OCI-LY3 (cell line): Measurements from ENCODE around the gene GPR65.

Experiments used
- H2AFZ ChIP-seq: fragments of 200-600, 300-600 bp; shearing (Covaris generic); 2 replicates; pipeline ENCODE4 v1.6.0; 2014; ENCODE audit warnings: antibody characterized with exemption, low read depth, low read length
- H3K27ac ChIP-seq: fragments of 200-600, 300-600 bp; sonication (generic); 2 replicates; pipeline ENCODE4 v1.5.1; 2014; ENCODE audit warnings: mild to moderate bottlenecking, low read length, moderate library complexity, mixed read lengths
- H3K27me3 ChIP-seq: fragments of 200-600, 300-600 bp; sonication (generic); 2 replicates; pipeline ENCODE4 v1.6.1; 2014; ENCODE audit warnings: low read depth, low read length, mixed read lengths
- H3K36me3 ChIP-seq: fragments of 200-600, 300-600 bp; sonication (generic); replicated peaks from 2 replicates; pipeline ENCODE3; 2014; ENCODE audit warnings: low read depth, low read length, mixed read lengths
- H3K4me1 ChIP-seq: fragments of 300-600, 200-600 bp; sonication (generic); 2 replicates; pipeline ENCODE4 v1.6.1; 2014; ENCODE audit warnings: low read length, mixed read lengths
- H3K4me2 ChIP-seq: fragments of 200-600, 300-600 bp; sonication (generic); 2 replicates; pipeline ENCODE4 v1.6.1; 2014; ENCODE audit warnings: low read length, mixed read lengths
- H3K4me3 ChIP-seq: fragments of 300-600, 200-600 bp; sonication (generic); 2 replicates; pipeline ENCODE4 v1.5.1; 2014; ENCODE audit warnings: antibody characterized with exemption, mild to moderate bottlenecking, low read length, moderate library complexity
- H3K79me2 ChIP-seq: fragments of 300-600, 200-600 bp; shearing (Covaris generic); 2 replicates; pipeline ENCODE4 v1.6.1; 2014; ENCODE audit warnings: mild to moderate bottlenecking, low read length, mixed read lengths
- H3K9ac ChIP-seq: fragments of 300-600, 200-600 bp; shearing (Covaris generic); 2 replicates; pipeline ENCODE4 v1.6.0; 2014; ENCODE audit warnings: mild to moderate bottlenecking, low read length, moderate library complexity
- H3K9me3 ChIP-seq: fragments of 200-600, 300-600 bp; shearing (Covaris generic); 2 replicates; pipeline ENCODE4 v1.6.1; 2014; ENCODE audit warnings: low read length, mixed read lengths; ENCODE audit not compliant: insufficient read depth
- H4K20me1 ChIP-seq: fragments of 200-600, 300-600 bp; sonication (generic); 2 replicates; pipeline ENCODE4 v1.6.1; 2016; ENCODE audit warnings: low read length, mixed read lengths; ENCODE audit not compliant: insufficient read depth
- CTCF ChIP-seq: fragments of 200-600, 300-600 bp; sonication (generic); IDR thresholded peaks from 2 replicates; pipeline ENCODE4 v1.5.1; 2014; ENCODE audit warnings: antibody characterized with exemption, low read length, low read depth
- EZH2phosphoT487 ChIP-seq: fragments of 200-600 bp; shearing (Covaris generic); IDR thresholded peaks from 2 replicates; pipeline ENCODE4 v1.6.1; 2018; ENCODE audit warnings: antibody characterized with exemption, mixed run types, low read depth

The GPR65 gene

GRCh38 chr14:87992346-87992717 lies 12.6 kb upstream of the GPR65 start:
- Histone ChIP-seq H3K36me3 (peaks cover 2% of the 10 kb centered on the region), H4K20me1 (no peaks in the 10 kb centered on the region), H3K9ac (peak overlapping the region; percentile 65), H3K27ac (peak overlapping the region; percentile 14; the same call in 1 of the 2 replicates), H2AFZ (peak overlapping the region; percentile 66), H3K4me3 (peak overlapping the region; percentile 83), H3K4me2 (peak overlapping the region; percentile 78), H3K4me1 (peaks cover 25% of the 10 kb centered on the region), H3K27me3 (no peaks in the 10 kb centered on the region), H3K79me2 (no peaks in the 10 kb centered on the region), H3K9me3 (no peaks in the 10 kb centered on the region)
- no peak for TF ChIP-seq EZH2phosphoT487
- no peak for TF ChIP-seq CTCF

- H3K27ac ChIP-seq = peak within 1 kb of the TSS; percentile 44
- peaks cover 25% of the 10 kb centered on the region for H3K4me1 ChIP-seq
- peaks cover 2% of the 10 kb centered on the region for H3K36me3 ChIP-seq
- peak within 1 kb of the TSS; percentile 78 for H3K4me2 ChIP-seq
- H3K4me3 ChIP-seq = peak within 1 kb of the TSS; percentile 83
- H4K20me1 ChIP-seq = no peaks in the 10 kb centered on the region
- H2AFZ ChIP-seq = peak within 1 kb of the TSS; percentile 71
- no peaks in the 10 kb centered on the region for H3K79me2 ChIP-seq
- H3K9ac ChIP-seq = peak within 1 kb of the TSS; percentile 65
- no peaks in the 10 kb centered on the region for H3K27me3 ChIP-seq
- TF ChIP-seq EZH2phosphoT487 = no peak
- TF ChIP-seq CTCF = no peak
- H3K9me3 ChIP-seq = no peaks in the 10 kb centered on the region
Observed at GRCh38 chr14:87992718-87993628, 12.0 kb upstream of the GPR65 start, which contains the start of gene GALC. Gene GALC, minus strand, starts transcription at chr14:87993182. Its CDS starts 18 bp downstream, at chr14:87993164.

GRCh38 chr14:87994974-87995373 lies 10.0 kb upstream of the GPR65 start:
- H3K27me3 ChIP-seq = no peaks in the 10 kb centered on the region
- H3K4me1 ChIP-seq = peaks cover 25% of the 10 kb centered on the region
- H3K27ac ChIP-seq = no peak overlapping the region
- TF ChIP-seq EZH2phosphoT487 = no peak
- no peak for TF ChIP-seq CTCF
- no peaks in the 10 kb centered on the region for H3K79me2 ChIP-seq
- H3K4me2 ChIP-seq = peak overlapping the region; percentile 10; the same call in 1 of the 2 replicates
- H3K36me3 ChIP-seq = peaks cover 2% of the 10 kb centered on the region
- peak overlapping the region; percentile 8; the same call in 1 of the 2 replicates for H2AFZ ChIP-seq
- H3K9me3 ChIP-seq = no peaks in the 10 kb centered on the region
- no peaks in the 10 kb centered on the region for H4K20me1 ChIP-seq
- H3K4me3 ChIP-seq = no peak overlapping the region
- no peak overlapping the region for H3K9ac ChIP-seq

GRCh38 chr14:87995500-87996290 lies 9.2 kb upstream of the GPR65 start:
- Histone ChIP-seq H4K20me1 (no peaks in the 10 kb centered on the region), H2AFZ (no peak overlapping the region), H3K4me2 (0 out of 2 replicates have a peak overlapping the region, but pooled peaks have one; percentile 10), H3K9me3 (no peaks in the 10 kb centered on the region), H3K4me1 (peaks cover 25% of the 10 kb centered on the region), H3K27ac (no peak overlapping the region), H3K27me3 (no peaks in the 10 kb centered on the region), H3K9ac (no peak overlapping the region), H3K79me2 (no peaks in the 10 kb centered on the region), H3K36me3 (peaks cover 2% of the 10 kb centered on the region), H3K4me3 (no peak overlapping the region)
- no peak for TF ChIP-seq CTCF
- TF ChIP-seq EZH2phosphoT487 = no peak
